ENCODE data around the gene RNF19B.
"Not testable (repeated sequence)": the region's sequence is repeated elsewhere in the genome, so short reads cannot be mapped to it uniquely, and the experiment has no call there.

GRCh38 chr1:32975055-32975454 lies 10.4 kb upstream of the RNF19B start:
- TF ChIP-seq CTCF, POLR2A, EP300 (IDR thresholded peaks at IDR 0.05): not testable (repeated sequence)

Measured in tibial nerve (tissue), 4 donors.